Vagina (tissue), 2 donors: ENCODE data around the gene RTL1.

Experiments used
- POLR2A ChIP-seq, 2 donors: fragments of 450-650 bp; IDR thresholded peaks; one replicate each; pipeline ENCODE4 v1.6.1; 2017; ENCODE audit warnings: antibody characterized with exemption in 2 of 2, mild to moderate bottlenecking in 2 of 2, moderate library complexity in 2 of 2
- POLR2AphosphoS5 ChIP-seq, 2 donors: sonication (generic); formaldehyde crosslinking; IDR thresholded peaks; one replicate each; pipeline ENCODE4 v1.9.0; 2017; ENCODE audit warnings: antibody characterized with exemption in 2 of 2, mild to moderate bottlenecking in 2 of 2, low read depth in 1 of 2; ENCODE audit not compliant: insufficient read depth in 1 of 2
- TF ChIP-seq, protein P1 (sequence below), 3 experiments: fragments of 450-650 bp in 2 of 3; fragments of 200-600 bp in 1 of 3; sonication (generic) in 1 of 3; IDR thresholded peaks; one replicate each; pipeline ENCODE4 v1.5.1; 2017 to 2019; ENCODE audit warnings: antibody characterized with exemption in 3 of 3, mild to moderate bottlenecking in 2 of 3, moderate library complexity in 2 of 3

DNA sequence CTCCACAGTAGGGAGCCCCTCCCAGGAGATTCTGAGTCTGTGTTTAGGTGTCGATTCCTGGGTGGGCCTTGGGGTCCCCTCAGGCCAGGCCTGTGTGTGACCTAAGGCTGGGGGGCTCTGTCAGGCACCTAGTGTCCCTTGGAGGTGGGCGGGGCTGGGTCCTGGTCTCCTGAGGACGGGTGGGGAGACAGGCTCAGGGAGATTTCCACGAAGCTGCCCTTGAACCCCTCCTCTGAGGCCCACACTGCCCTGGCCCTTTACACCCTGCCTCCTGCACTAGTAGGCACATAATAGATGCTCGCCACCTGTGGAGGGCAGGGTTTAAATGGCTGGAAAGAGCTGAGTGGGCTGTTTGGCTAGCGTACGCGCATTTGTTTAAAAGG, 44.7 kb downstream of the RTL1 start:
- TF ChIP-seq, protein P1, sequence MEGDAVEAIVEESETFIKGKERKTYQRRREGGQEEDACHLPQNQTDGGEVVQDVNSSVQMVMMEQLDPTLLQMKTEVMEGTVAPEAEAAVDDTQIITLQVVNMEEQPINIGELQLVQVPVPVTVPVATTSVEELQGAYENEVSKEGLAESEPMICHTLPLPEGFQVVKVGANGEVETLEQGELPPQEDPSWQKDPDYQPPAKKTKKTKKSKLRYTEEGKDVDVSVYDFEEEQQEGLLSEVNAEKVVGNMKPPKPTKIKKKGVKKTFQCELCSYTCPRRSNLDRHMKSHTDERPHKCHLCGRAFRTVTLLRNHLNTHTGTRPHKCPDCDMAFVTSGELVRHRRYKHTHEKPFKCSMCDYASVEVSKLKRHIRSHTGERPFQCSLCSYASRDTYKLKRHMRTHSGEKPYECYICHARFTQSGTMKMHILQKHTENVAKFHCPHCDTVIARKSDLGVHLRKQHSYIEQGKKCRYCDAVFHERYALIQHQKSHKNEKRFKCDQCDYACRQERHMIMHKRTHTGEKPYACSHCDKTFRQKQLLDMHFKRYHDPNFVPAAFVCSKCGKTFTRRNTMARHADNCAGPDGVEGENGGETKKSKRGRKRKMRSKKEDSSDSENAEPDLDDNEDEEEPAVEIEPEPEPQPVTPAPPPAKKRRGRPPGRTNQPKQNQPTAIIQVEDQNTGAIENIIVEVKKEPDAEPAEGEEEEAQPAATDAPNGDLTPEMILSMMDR (IDR thresholded peaks at IDR 0.05): no peak
- TF ChIP-seq POLR2A (IDR thresholded peaks at IDR 0.05) (no peak), POLR2AphosphoS5 (IDR thresholded peaks at IDR 0.05; ENCODE audit: insufficient read depth in 1 of 2, low read depth in 1 of 2) (no peak)
